GM13977 (cell line): ENCODE results near the gene RRBP1.

Source experiments
- DNase-seq: peaks from one replicate; pipeline ENCODE4 v3.0.0; 2012; ENCODE audit warnings: low spot score
- CTCF ChIP-seq: IDR thresholded peaks from 2 replicates; pipeline ENCODE4 v1.5.1; 2012; ENCODE audit warnings: mild to moderate bottlenecking, control low read depth; ENCODE audit not compliant: insufficient read depth; ENCODE audit errors: extremely low read depth, missing control alignments
- in situ Hi-C: fragments of 300-500 bp; cut with MboI; formaldehyde crosslinking; loops from one replicate; pipeline ENCODE4 v1.12.0; 2022; ENCODE audit warnings: low sequenced_read_pairs, low pct_unique_long_range_greater_than_20kb, mixed read lengths, inconsistent platforms; ENCODE audit not compliant: unreplicated experiment

RRBP1 gene

GRCh38 chr20:17667445-17667844 is 14.6 kb downstream of the RRBP1 start:
- DNase-seq, result no peak
- no peak for TF ChIP-seq CTCF
- in situ Hi-C loops, result no loop called here

- no peak for TF ChIP-seq CTCF
- no peak for DNase-seq
- in situ Hi-C loops, result no loop called here
Observed at GRCh38 chr20:17666481-17666880, 15.6 kb downstream of the RRBP1 start.

- DNase-seq, result no peak
Observed at GRCh38 chr20:17665756-17666155, 16.3 kb downstream of the RRBP1 start.

GRCh38 chr20:17664025-17664633 is 17.9 kb downstream of the RRBP1 start:
- TF ChIP-seq CTCF, result no peak
- DNase-seq, result no peak
- in situ Hi-C loops, result no loop called here

More at GRCh38 chr20:17665756-17666155, 16.3 kb downstream of the RRBP1 start:
- no peak for TF ChIP-seq CTCF
- in situ Hi-C loops, result no loop called here

- DNase-seq, result no peak
- TF ChIP-seq CTCF, result no peak
- in situ Hi-C loops, result no loop called here
Observed at GRCh38 chr20:17663486-17663885, 18.6 kb downstream of the RRBP1 start.

GRCh38 chr20:17663040-17663399 is 19.0 kb downstream of the RRBP1 start:
- in situ Hi-C loops, result no loop called here
- no peak for DNase-seq
- no peak for TF ChIP-seq CTCF
